GM19240 (cell line): Measurements from ENCODE around the gene CD99.

Experiments
- DNase-seq: peaks from one replicate; pipeline ENCODE4 v3.0.0; 2011; ENCODE audit warnings: low spot score; ENCODE audit not compliant: insufficient read length

Gene CD99, protein sequence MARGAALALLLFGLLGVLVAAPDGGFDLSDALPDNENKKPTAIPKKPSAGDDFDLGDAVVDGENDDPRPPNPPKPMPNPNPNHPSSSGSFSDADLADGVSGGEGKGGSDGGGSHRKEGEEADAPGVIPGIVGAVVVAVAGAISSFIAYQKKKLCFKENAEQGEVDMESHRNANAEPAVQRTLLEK

DNA sequence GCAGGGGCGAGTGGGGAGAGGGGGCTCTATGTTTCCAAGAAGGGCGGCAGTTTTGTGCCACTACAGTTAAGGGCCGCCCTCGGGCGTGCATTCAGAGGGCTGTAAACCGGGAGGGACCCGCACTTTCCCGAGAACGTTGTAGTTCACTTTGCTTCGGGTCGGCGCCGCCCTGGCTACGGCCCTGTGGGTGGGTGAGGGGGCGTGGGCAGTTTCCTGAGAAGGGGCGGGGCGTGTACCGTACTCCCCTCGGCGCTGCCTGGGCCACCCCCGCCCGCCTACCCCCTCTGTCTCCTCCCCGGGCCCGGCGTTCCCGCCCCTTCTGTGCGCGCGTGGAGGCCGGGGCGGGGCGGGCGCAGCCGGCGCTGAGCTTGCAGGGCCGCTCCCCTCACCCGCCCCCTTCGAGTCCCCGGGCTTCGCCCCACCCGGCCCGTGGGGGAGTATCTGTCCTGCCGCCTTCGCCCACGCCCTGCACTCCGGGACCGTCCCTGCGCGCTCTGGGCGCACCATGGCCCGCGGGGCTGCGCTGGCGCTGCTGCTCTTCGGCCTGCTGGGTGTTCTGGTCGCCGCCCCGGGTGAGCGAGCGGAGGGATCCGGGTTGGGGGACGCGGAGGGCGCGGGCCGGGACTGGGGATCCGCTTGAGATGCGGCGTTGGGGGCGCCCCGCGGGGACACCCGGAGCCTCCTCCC is at the start of gene CD99:
TSS of gene CD99 (plus strand) at position 440 of the 687 bp plus-strand sequence. CDS start at position 506, 66 bp downstream.
- peak; percentile 47 for DNase-seq

DNA sequence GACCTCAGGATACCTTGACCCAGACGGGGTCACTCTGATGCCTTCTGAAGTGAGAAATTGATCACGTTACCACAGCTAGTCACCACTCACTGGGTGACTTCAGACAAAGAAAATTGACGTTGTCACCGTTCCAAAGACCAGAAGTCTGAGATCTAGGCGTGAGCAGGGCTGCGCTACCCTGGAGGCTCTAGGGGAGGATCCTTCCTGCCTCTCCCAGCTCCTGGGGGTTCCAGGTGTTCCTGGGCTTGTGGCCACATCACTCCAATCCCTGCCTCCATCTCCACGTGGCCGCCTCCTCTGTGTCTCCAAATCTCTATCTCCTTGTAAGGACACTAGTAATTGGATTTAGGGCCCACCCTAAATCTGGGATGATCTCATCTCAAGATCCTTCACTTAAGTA is 48.9 kb upstream of the CD99 start:
- no peak for DNase-seq

DNA sequence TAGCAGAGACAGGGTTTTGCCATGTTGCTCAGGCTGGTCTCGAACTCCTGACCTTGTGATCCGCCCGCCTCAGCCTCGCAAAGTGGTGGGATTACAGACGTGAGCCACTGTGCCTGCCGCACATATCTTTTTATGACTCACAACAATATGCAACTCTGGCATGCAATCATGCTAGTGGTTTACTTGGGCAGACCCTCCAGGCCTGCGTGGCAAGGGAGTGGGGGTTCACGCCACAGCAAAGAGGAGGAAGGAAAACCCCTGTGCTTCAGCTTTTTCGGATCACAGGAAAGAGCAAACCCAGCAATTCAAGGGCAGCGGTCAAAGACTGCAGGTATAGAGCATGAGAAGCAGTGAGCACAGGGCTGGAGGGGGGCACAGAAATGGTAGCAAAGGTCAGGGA is 48.3 kb upstream of the CD99 start:
- DNase-seq, result no peak

DNA sequence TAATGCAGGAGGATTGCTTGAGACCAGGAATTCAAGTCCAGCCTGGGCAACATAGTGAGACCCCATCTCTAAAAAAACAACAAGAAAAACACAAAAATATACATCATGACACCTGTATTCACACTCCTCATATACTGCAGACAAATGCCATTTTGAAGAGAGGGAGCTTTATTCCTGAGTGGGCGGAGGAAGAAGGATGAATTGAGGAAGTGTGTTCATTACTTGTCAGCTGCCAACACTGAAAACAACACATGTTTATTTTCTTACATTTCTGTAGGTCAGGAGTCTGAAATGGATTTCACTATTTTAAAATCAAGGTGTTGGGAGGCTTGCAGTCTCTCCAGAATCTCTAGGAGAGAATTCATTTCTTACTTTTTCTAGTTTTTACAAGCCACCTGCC is 47.2 kb upstream of the CD99 start:
- DNase-seq, result no peak

DNA sequence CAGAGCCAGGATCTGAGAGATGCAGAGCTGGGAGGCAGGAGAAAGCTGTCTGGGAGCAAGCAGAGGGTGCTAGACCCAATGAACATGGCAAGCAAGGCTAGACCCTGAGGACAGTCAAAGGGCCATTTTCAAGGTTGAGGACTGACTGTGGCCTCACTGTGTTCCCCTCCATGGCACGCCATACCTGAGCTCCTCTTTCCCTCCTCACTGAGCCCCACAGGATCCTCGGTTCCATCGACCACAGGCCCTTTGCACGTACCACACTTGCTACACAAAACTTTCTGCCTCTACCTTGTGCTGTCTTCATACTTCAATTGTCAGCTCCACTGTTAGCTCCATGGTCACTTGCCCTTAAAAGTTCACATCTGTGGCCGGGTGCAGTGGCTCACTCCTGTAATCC is 45.5 kb upstream of the CD99 start:
- DNase-seq, result no peak

DNA sequence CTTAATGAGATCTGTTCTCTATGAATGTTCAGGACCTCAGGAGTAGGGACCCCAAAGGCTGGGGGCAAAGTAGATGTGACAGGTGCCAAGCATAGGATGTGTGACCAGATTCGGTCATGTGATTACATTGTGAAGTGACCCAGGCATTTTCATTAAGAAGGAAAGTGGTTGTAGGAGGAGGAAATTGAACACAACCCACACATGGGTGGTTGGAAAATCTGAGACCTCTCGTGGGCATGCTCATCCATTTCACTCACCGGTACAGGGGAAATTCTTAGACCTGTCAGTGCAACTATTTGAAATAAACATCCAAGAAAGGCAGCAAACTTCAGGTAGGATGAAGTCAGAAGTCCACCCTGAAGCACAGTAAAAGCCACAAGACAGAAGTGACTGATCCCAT is 43.5 kb upstream of the CD99 start:
- DNase-seq, result no peak

DNA sequence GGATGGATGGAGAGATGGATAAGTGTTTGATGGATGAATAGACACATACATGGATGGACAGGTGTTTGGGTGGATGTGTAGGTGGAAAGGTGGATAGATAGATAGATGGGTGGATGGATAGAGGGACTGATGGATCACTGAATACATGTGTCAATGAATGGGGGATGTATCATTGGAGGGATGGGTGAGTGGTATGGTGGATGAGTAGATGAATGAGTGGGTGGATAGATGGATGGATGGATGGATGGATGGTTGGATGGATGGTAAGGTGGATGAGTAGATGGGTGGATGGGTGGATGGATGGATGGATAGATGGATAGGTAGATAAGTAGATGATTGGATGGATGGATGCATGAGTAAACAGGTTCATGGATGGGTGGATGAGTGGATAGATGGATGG is 41.1 kb upstream of the CD99 start:
- no peak for DNase-seq

DNA sequence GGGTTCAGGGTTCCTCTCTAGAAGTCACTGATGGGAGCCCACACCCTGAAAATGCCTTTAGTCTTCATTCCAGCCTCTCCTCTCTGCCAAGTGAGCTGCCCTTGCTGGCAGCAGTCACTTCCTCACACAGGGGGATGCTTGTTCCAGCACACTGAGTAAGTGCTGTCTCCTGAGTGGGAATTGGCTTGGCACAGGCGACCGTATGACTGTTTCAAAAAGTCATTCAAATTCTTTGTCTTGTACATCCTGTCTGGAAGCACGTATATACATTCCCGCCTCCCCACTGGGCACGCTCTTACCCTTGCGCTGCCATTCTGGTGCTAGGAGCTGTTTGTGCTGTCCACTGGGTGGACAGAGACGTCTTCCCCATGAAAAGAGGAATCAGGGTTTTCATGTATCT is 40.2 kb upstream of the CD99 start:
- no peak for DNase-seq

DNA sequence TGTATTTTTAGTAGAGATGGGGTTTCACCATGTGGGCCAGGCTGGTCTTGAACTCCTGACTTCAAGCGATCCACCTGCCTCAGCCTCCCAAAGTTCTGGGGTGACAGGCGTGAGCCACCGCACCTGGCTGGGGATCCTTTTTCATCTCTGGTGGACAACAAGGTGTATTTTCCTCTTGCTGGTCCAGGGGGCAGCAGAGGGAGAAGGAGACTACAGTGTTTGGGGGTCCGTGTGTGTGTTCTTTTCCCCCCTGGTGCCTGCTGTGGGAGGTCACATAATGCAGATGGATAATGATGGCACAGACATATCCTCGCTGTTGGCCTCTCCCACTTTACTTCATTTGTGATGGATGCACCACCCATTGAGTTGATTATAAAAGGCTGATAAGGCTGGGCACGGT is 39.0 kb upstream of the CD99 start:
- no peak for DNase-seq

DNA sequence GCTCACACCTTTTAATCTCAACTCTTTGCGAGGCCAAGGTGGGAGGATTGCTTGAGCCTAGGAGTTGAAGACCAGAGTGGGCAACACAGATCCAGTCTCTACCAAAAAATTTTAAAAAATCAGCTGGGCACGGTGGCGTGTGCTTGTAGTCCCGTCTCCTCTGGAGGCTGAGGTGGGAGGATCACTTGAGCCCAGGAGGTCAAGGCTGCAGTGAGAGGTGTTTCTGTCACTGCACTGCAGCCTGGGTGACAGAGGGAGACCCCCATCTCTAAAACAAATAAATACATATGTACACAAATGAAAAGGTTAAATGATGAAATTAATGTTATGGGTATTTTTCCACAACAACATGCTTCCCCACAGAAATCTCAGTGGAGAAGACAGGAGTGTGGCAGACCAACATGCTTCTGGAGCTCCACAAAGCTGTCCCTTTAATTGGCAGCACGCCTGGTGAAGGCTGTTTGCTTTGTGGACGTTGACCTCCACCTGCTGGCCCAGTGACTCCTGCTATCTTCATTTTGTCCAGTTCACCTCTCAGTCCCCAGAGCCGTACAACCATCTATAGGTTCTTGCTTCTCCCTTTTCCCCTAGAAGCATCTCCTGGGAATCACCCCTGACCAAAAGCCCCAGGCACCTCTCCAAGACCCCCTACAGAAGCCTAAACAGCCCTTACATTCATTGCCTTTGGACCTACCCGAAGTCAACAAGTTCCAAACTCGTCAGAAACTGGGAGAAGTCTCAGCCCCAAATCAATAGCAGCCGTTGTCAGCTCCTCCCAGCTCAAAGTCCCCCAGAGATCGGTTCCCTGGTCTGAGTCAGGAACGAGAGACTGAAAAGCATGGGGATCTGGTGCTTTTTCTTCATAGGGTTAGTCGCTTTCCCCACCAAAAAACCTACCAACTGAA is 36.4 kb upstream of the CD99 start:
- no peak for DNase-seq

DNA sequence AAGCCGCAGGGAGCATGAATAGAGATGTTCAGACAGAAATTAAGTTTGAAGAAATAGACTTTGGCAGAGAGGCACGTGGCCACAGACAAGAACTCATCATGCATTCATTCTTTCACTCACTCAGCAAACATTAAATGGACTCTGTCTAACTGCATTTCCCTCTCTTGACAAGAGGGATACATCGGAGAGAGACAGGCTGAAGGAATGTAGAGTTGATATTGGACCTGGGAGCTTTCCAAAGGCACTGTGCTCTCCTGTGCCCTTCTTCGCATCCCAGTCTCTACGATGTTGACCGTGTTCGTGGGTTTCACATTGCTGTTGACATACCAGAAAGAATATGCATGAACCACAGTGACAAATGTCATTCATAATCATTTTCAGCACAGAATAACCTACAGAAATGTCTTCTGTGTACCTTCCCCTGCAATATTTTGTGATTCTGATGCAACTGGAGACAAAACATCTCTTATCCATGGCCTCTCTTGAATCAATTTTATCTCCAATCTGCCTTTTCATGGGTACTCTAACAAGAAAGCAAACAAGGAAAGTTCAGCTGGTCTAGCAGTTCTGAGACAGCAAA is 34.7 kb upstream of the CD99 start:
- no peak for DNase-seq

DNA sequence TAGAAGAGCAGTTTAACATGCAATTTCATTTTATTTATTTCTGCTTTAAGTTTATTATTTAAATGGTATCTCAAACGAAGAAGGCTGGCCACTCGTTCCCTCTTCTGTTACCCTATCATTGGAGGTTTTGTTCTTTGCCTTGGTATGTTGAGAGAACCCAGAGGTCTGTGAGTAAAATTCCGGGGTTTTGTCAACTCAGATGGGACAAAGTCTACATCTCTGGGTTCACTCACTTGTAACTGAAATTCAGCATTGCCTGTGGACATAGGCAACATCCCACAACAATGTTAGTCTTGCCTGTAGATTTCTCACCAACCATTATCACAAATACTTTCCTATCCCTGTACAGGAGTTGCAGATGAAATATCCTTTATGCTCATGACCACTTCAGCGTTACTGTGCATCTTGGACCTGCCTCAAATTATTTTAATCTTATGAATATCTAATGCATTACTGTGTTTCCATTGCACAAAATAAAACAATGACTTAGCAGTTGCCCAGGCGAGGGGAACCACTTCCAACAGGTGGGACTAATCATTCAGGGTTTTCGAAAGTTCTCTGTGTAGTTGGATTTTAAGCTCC is 33.5 kb upstream of the CD99 start:
- no peak for DNase-seq

DNA sequence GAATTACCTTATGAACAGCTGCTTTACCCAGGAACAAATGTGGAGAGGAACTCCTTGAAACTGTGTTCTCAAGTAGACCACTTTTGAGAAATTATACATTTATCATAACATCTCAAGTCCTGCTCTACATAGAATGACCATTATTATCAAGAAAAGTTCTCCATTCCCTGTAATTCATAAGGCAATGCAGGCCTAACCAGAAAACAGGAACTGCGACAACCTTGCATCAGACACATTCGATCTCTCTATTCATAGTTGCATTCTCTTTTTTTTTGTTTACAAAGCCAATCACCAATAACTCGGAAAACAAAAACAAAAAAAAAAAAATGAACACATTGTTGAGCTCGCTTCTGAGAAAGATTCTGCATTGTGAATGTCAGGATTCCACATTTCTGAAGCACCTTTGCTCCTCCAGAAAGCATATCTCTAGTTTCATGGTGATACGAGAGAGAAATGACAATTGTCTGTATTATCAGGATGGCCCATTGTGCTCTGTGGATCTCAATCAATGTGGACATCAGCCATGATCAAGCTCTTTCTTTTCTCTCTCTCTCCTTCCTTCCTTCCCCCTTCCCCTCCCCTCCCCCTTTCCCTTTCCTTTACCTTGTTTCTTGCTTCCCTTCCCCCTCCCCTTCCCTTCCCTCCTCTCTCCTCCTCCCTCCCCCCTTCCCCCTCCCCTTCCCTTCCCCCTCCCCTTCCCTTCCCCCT is 32.4 kb upstream of the CD99 start:
- no peak for DNase-seq

DNA sequence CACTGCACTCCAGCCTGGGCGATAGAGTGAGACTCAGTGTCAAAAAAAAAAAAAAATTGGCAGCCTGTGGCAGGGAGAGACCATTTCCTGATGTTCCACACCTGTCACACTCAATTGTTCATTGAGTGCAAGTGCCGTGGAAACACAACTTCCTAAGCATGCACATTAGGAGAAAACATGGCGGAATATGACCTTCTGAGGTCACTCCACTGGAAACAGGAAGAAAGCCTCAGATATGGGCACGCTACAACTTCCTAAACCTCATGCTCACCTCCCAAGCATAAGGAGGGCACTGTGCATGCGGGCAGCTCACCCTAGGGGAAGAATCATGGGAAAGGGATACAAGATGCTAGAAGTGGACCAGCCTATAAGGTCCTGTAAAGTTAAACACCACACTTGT is 28.5 kb upstream of the CD99 start:
- DNase-seq, result no peak

DNA sequence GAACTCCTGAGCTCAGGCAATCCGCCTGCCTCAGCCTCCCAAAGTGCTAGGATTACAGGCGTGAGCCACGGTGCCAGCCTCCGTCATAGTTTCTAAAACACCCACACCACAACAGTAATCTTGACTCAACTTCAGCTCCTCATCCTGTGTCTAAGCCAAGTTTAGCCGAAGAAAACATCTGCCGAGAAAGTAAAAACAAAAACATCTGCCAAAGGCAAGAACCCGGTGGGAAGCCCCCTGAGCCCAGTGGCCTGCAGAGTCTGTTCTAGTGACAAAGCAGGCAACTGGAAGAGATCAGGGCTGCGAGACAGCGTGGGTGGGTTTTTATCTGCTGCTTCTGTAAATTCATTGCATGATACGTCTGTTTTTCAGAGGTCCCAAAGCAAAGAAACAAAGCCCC is 26.6 kb upstream of the CD99 start:
- DNase-seq, result no peak

DNA sequence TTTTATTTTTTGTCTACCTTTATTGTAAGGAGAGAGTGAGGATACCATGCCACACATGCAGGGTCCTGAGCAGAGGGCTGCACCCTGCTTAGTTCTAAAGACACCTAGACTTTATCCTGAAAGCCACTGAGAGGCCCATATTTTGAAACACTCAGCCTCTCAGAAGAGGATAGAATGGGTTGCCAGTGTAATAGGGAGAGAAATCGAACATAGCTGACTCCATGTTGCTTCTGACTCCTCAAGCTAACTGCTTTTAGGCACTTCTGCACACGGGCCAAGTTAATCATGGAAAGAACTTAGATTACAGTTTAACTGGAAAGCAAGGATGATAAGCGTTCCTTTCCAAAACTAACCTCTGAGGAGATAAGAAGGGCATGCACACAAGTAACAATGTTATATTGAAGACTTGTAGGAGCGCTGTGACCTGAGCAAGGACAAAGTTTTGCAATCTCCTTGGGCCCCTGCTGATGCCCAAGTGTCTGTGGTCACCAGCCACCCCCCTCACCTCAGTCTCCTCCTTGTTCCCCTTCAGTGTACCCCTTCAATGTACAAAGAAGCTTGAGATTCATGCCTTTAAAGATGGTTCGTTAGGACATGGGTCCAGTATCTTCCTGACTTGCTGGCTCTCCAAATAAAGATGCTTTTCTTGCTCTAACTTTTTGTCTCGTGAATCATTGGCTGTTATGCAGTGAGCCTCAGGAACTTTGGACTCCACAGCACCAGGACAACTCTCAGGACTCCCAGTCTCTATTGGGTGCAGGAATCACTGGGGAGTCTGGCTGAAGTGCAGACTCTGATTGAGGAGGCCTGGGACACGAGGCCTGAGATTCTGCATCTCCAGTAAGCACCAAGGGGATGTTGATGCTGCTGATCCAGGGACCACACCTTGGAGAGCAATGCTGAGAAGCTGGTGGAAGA is 25.4 kb upstream of the CD99 start:
- no peak for DNase-seq

DNA sequence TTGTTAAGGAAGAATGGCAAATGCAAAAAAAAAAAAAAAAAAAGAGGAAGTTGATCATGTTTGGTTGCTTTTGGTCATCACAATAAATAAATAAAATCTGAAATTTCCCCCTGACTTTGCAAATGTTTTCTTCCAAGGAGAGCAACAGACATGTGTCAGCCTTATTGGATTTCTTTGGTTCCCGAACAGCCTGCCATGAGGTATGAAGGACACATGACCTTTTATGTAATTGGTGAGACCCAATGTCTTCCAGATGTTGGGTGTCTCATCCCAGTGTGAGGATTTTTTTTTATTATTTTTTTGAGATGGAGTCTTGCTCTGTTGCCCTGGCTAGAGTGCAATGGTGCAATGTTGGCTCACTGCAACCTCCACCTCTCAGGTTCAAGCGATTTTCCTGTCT is 24.6 kb upstream of the CD99 start:
- DNase-seq, result no peak

DNA sequence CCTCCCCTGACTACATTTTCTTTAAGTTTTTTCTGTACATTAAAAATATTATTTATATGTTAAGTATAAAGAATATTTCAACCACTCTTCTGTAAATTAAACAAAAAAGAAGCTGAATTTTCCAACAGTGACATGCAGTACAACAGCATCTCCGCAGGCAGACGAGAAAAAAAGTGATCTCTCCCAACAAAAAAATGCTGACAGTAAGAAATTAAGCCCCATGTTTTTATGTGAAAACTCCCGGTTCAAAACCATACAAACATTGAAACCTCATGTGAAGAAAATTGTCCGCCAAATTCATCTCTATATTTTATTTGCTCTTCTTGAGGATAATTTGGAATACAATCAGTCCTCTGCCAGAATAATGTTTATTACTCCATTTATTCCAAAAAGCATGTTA is 20.1 kb upstream of the CD99 start:
- no peak for DNase-seq

DNA sequence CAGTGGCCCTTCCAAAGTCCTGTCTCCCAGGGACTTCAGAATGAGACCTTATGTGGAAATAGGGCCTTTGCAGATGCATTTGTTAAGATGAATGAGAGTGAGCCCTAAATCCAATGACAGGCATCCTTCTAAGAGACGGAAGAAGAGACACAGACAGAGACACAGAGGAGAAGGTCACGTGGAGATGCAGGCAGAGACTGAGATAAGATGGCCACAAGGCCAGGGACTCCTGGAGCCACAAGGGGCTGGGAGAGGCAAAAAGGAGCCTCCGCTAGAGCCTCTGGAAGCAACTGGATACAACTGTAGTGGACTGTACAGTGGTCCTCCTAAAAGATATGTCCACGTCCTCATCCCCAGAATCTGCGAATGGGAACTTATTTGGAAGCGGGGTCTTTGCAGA is 19.0 kb upstream of the CD99 start:
- no peak for DNase-seq

DNA sequence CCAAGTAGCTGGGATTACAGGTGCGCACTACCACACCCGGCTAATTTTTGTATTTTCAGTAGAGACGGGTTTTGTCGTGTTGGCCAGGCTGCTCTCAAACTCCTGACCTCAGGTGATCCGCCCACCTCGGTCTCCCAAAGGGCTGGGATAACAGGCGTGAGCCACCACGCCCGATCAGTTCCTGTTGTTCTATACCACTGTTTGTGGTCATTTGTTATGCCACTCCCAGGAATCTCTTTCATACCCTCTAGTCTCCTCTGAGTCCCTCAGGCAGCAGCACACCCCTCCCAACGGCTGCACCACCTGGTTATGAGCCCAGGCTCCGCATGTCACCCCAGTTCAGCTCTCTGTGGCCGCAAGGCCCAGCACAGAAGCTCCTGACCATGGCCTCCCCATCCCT is 17.5 kb upstream of the CD99 start:
- DNase-seq, result no peak
